Measurements from ENCODE around the gene NPPC.
"Not testable (repeated sequence)": the region's sequence is repeated elsewhere in the genome, so short reads cannot be mapped to it uniquely, and the experiment has no call there.

Gene NPPC

GRCh38 chr2:231922311-231923009, 3.7 kb downstream of the NPPC start:
- DNase-seq (ENCODE audit: extremely low read depth in 1 of 2, low read depth in 1 of 2), result no peak

GRCh38 chr2:231920795-231921194, 5.4 kb downstream of the NPPC start:
- DNase-seq (ENCODE audit: extremely low read depth in 1 of 2, low read depth in 1 of 2), result no peak

GRCh38 chr2:231920366-231920765, 5.8 kb downstream of the NPPC start:
- no peak for DNase-seq (ENCODE audit: extremely low read depth in 1 of 2, low read depth in 1 of 2)

GRCh38 chr2:231919341-231920035, 6.7 kb downstream of the NPPC start:
- no peak for DNase-seq (ENCODE audit: extremely low read depth in 1 of 2, low read depth in 1 of 2)

GRCh38 chr2:231918501-231919330, 7.5 kb downstream of the NPPC start:
- DNase-seq (ENCODE audit: extremely low read depth in 1 of 2, low read depth in 1 of 2), result no peak

- DNase-seq (ENCODE audit: extremely low read depth in 1 of 2, low read depth in 1 of 2), result no peak
These were observed 8.7 kb downstream of the NPPC start for GRCh38 chr2:231917280-231918066.

GRCh38 chr2:231914077-231914690, 12.0 kb downstream of the NPPC start:
- no peak for DNase-seq (ENCODE audit: extremely low read depth in 1 of 2, low read depth in 1 of 2)

GRCh38 chr2:231911381-231911780, 14.8 kb downstream of the NPPC start:
- DNase-seq (ENCODE audit: extremely low read depth in 1 of 2, low read depth in 1 of 2), result no peak

- no peak for DNase-seq (ENCODE audit: extremely low read depth in 1 of 2, low read depth in 1 of 2)
These were observed 15.4 kb downstream of the NPPC start for GRCh38 chr2:231910771-231911170.

- not testable (repeated sequence) for DNase-seq (ENCODE audit: extremely low read depth in 1 of 2, low read depth in 1 of 2)
These were observed 16.0 kb downstream of the NPPC start for GRCh38 chr2:231910161-231910560.

- no peak for DNase-seq (ENCODE audit: extremely low read depth in 1 of 2, low read depth in 1 of 2)
These were observed 16.6 kb downstream of the NPPC start for GRCh38 chr2:231909631-231910030.

- no peak for DNase-seq (ENCODE audit: extremely low read depth in 1 of 2, low read depth in 1 of 2)
These were observed 17.6 kb downstream of the NPPC start for GRCh38 chr2:231908584-231908983.

GRCh38 chr2:231907765-231908164, 18.4 kb downstream of the NPPC start:
- no peak for DNase-seq (ENCODE audit: extremely low read depth in 1 of 2, low read depth in 1 of 2)

GRCh38 chr2:231905026-231905425, 21.2 kb downstream of the NPPC start:
- no peak for DNase-seq (ENCODE audit: extremely low read depth in 1 of 2, low read depth in 1 of 2)

- no peak for DNase-seq (ENCODE audit: extremely low read depth in 1 of 2, low read depth in 1 of 2)
These were observed 22.0 kb downstream of the NPPC start for GRCh38 chr2:231904161-231904611.

- DNase-seq (ENCODE audit: extremely low read depth in 1 of 2, low read depth in 1 of 2), result no peak
These were observed 23.6 kb downstream of the NPPC start for GRCh38 chr2:231902598-231902997.

- DNase-seq (ENCODE audit: extremely low read depth in 1 of 2, low read depth in 1 of 2), result no peak
These were observed 25.2 kb downstream of the NPPC start for GRCh38 chr2:231900972-231901371.

GRCh38 chr2:231900486-231900942, 25.7 kb downstream of the NPPC start:
- peak in 1 of 2 donors; percentile 31 for DNase-seq (ENCODE audit: extremely low read depth in 1 of 2, low read depth in 1 of 2)

GRCh38 chr2:231894566-231895380, 31.4 kb downstream of the NPPC start:
- no peak for DNase-seq (ENCODE audit: extremely low read depth in 1 of 2, low read depth in 1 of 2)
